GM19395 (cell line): Measurements from ENCODE around the gene C15orf39.

Source experiments
- ATAC-seq: cut with Tn5 transposase; IDR thresholded peaks from one replicate; pipeline ENCODE4 v1.9.1; 2021; ENCODE audit warnings: mild to moderate bottlenecking, moderate library complexity; ENCODE audit not compliant: unreplicated experiment

C15orf39 gene

GRCh38 chr15:75171408-75171807, 30.3 kb upstream of the C15orf39 start:
- ATAC-seq = peak; percentile 44

- no peak for ATAC-seq
Measured at GRCh38 chr15:75172284-75172820, 29.3 kb upstream of the C15orf39 start.

DNA sequence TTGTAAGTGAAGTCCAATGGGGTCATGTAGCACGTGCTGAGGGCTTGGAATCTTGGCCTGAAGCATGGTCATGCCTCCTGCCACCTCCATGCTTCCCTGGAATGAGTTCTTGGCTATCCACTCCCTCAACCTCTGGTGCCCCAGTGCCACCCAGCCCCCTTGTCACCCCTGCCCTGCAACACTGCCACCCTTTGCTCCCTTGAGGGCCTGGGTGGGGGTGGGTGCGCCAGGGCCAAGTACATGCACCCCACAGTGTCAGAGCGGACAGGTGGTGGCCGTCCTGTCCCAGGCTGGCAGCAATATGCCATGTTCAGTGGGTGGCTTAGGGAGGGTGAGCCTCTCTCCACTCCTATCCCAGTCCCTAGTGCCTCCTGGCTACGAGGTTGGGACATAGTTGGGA, 27.6 kb upstream of the C15orf39 start:
- ATAC-seq = no peak

DNA sequence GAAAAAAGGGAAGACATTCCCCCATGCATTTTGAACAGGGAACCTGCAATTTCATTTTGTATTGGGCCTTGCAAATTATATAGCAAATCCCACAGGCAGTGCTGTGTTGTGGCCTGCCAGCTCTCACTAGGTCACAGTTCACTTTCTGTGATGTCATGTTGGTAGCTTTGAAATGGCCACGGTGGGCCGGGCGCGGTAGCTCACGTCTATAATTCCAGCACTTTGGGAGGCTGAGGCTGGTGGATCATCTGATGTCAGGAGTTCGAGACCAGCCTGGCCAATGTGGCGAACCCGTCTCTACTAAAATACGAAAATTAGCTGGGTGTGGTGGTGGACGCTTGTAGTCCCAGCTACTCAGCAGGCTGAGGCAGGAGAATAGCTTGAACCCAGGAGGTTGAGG, 27.0 kb upstream of the C15orf39 start:
- ATAC-seq = no peak

DNA sequence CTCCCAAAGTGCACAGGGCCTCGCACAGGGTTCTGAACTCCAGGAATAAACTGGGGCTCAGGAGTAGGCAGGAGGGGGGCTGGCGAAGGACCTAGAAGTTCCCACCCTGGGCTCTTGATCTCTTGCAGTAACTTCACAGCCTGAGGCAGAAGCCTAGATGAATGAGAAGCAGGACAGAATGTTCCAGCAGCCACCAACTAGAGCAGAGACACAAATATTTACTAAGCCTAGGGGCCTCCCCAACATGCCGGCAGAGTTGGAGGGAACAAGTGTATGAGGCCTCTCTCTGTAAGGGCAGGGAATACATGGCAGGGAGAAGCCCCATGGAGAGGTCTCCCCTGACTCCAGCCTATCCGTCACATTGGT, 25.3 kb upstream of the C15orf39 start:
- no peak for ATAC-seq

DNA sequence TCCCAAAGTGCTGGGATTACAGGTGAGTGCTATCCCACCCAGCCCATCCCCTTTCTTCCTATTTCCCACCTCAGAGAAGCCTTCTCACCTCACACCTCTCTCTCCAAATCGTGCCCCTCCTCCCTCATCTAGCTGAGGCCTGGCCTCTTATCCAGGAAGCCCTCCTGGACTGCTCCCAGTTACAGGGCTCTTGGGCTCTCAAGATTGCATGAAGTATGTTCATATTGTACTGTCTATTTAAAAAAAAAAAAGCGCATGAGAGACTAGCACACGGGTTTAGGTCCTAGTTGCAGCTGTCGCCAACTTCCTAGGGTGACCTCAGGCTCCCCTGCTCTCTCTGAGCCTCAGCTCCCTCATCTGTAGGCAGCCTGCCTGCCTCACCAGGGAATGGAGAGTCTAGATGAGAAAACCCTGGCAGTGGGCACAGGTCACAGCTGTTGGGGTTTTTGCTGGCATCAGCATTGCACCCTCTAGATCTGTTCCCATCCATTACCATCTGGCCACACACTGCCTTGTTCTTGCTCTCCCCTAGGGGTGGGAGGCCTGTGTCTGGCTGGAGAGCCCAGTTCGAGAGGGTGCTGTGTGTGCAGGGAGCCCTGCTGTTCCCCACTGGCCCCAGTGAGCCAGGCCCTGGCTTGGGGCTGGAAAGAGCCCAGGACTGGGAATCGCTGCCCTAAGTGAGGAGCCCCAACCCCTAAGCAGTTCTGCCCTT, 24.2 kb upstream of the C15orf39 start:
- ATAC-seq = no peak

- no peak for ATAC-seq
Measured at GRCh38 chr15:75178171-75178937, 23.3 kb upstream of the C15orf39 start.

DNA sequence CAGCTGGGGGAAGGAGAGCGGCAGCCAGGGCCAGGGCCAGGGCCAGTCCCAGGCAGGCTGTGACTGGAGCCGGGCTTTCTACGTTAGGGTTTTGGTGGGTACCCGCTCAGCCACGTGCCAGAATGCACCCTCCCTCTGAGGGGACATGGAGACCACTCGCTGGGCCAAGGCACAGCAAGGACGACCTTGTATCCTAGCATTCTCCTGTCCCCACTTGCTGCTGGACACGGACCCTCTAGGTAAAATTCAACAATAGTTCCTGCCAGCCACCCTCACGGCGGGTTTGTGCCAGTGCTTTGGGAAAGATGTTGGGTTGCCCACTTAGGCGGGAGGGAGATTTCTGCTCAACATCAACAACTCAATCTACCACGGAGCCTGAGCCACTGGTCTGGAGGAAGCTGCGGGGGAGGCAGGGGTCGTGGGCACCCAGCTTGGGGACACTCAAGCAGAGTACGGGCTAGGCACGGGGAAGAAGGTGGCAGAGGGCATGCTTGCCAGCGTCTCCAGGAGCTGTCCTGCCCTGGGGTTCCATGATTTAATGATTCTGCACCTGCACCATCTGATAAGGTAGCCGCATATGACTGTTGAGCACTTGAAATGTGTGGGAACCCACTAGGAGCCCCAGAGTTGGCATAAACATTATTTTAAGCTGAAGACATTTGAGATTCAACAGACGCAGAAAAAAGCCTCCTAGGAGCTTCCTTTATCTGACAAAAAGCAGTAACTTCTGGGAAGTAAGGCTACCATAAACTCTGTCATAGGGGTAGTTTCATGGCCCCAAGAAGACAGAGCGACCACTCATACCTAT, 22.5 kb upstream of the C15orf39 start:
- ATAC-seq = no peak

DNA sequence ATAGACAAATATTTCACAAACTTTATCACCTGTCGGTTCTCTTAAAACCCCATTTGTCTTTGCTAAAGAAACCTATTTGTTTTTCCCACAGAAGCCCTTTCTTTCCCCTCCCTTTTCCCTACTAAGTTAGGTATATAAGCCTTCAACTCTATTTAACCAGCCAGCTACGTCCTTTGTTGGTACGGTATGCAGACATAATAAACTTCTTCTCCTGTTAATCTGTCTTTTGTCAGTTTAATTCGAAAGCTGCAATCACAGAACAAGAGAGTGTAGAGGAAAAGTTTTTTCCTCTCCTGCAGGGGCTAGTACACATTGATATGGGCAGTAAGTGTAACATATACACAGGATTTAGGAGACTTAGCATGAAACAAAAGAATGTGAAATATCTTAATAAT, 21.9 kb upstream of the C15orf39 start:
- ATAC-seq = no peak

GRCh38 chr15:75181780-75182179, 19.9 kb upstream of the C15orf39 start:
- no peak for ATAC-seq

- ATAC-seq = no peak
Measured at GRCh38 chr15:75182187-75183131, 19.2 kb upstream of the C15orf39 start.

- ATAC-seq = no peak
Measured at GRCh38 chr15:75185271-75186029, 16.2 kb upstream of the C15orf39 start.

DNA sequence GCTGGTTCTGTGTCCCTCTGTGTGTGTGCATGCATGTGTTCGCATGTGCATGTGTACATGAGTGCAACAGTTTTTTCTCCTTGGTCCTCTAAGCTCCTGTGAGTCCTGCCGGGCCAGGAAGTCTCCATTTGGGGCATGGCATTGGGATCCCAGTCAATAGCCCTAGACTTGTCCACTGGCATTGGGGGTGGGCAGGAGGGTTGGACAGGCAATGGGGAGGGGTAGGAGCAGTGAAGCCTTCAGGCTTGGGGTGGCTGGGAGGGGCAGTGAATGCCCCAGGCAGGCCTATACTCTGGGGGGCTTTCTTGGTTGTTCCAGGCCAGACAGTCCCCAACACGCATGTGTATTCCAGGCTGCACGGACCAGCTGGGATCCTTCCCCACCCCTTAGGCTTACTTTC, 15.6 kb upstream of the C15orf39 start:
- ATAC-seq = no peak

DNA sequence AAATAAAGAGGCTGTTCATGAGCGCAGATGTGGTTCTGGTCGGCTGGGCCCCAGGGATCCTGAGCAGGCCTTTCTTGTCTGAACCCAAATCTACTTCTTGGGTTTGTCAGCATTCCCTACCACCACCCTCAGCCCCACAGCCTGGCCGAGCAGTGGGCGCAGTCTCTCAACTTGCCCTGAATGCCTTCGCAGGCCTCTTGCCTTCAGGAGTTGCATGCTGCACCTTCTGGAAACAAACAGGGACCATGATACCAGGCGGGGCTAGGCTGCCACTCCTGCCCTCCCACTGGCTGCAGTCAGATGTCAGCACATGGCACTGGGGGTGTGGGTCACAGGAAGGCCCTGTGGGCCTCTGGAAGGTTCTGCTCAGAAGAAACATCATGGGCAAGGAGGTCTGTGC, 13.2 kb upstream of the C15orf39 start:
- no peak for ATAC-seq

DNA sequence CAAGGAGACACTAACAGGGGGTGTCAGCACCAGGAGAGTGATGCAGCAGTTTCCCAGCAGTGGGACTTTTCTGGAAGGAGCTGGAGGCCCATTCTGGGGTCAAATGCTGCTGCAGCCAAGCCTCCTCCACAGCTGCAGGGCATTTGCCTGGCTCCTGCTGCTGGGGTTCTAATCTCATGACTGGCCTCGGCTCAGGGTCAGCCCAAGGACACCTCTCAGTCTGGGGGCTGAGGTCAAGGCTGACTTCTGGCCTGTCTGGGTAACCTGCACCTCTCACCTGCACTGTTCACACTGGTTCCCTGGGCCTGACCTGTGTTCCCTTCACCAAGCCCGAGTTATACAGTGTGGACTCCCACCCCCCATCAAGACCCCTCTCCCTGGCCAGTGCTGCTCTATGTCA, 10.4 kb upstream of the C15orf39 start:
- no peak for ATAC-seq

- ATAC-seq = no peak
Measured at GRCh38 chr15:75192307-75192706, 9.4 kb upstream of the C15orf39 start.

GRCh38 chr15:75193272-75193671, 8.4 kb upstream of the C15orf39 start:
- ATAC-seq = no peak

DNA sequence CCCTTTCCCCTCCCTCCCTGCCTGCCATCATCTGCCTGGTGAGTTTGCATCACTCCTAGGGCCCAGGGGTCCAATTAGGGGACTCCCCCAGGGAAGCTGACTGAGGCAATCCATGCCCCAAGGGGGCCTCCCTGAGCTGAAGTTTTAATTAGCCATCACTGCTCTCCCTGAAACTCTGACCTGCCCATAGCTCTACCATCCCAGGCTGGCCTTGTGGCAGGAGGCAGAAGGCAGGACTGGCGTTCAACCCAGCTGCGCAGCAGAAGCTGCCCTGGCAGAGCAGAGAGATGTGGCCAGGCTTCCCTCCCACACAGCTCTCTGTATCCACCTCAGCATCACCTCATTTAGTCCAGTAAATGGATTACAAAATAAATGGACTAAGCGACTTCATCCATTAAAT, 7.7 kb upstream of the C15orf39 start:
- no peak for ATAC-seq

- ATAC-seq = no peak
Measured at GRCh38 chr15:75194397-75194796, 7.3 kb upstream of the C15orf39 start.
